Gastrocnemius medialis (tissue), 4 donors: ENCODE measurements around the gene PERCC1.

Source experiments
- POLR2A ChIP-seq, 2 donors: fragments of 450-650 bp; IDR thresholded peaks; one replicate each; pipeline ENCODE4 v1.6.1; 2017; ENCODE audit warnings: antibody characterized with exemption in 2 of 2, mild to moderate bottlenecking in 2 of 2, moderate library complexity in 2 of 2
- TF ChIP-seq, protein P1 (sequence below), 5 experiments: fragments of 450-650 bp in 3 of 5; fragments of 200-600 bp in 2 of 5; sonication (generic) in 2 of 5; IDR thresholded peaks in 4 of 5; conservative IDR thresholded peaks in 1 of 5; 1 replicate in 4 of 5; 2 replicates in 1 of 5; pipeline ENCODE4 v1.5.1; 2016 to 2019; ENCODE audit warnings: antibody characterized with exemption in 5 of 5, mild to moderate bottlenecking in 3 of 5, moderate library complexity in 3 of 5

DNA sequence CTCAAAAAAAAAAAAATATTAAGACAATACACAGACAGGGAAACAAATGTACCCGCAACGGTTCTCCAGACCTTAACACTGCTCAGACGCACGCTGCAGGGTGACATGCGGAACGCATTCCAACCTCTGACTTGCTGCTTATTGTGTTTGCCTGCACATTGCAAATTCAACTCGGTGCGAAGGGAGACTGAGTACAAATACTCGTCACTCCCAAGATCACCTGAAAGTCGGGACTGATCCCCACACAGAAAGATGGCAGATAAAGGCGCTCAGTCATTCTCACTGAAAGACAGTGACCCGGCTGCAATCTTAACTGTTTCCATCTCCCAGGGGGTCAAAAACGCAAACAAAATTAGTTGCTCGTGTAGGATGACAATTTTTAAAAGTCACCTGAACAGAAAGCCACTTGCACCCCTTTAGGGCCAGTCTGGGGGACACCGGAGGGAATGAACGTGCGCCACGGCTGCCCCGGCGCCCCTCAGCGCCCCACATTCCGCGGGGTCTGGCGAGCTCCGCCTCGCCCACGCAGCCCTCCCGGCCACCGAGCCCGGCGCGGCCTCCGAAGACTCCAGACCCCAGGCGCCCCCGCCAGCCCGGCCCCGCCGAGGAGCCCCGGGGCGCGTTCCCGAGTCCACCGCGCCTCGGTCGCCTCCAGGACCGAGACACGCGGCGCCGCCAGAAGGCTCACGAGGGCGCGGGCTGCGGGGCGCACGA is 43.4 kb downstream of the PERCC1 start:
- TF ChIP-seq, protein P1, sequence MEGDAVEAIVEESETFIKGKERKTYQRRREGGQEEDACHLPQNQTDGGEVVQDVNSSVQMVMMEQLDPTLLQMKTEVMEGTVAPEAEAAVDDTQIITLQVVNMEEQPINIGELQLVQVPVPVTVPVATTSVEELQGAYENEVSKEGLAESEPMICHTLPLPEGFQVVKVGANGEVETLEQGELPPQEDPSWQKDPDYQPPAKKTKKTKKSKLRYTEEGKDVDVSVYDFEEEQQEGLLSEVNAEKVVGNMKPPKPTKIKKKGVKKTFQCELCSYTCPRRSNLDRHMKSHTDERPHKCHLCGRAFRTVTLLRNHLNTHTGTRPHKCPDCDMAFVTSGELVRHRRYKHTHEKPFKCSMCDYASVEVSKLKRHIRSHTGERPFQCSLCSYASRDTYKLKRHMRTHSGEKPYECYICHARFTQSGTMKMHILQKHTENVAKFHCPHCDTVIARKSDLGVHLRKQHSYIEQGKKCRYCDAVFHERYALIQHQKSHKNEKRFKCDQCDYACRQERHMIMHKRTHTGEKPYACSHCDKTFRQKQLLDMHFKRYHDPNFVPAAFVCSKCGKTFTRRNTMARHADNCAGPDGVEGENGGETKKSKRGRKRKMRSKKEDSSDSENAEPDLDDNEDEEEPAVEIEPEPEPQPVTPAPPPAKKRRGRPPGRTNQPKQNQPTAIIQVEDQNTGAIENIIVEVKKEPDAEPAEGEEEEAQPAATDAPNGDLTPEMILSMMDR (IDR thresholded peaks at IDR 0.05 in 4 of 5, conservative IDR thresholded peaks at IDR 0.05 in 1 of 5) = no peak
- TF ChIP-seq POLR2A (IDR thresholded peaks at IDR 0.05) = no peak
